Non-pigmented ciliary epithelial cell (primary cell): ENCODE measurements around the gene SERPINF2.
"Not testable (repeated sequence)": the region's sequence is repeated elsewhere in the genome, so short reads cannot be mapped to it uniquely, and the experiment has no call there.

Experiments
- DNase-seq: peaks from one replicate; pipeline ENCODE4 v3.0.0-alpha.2; 2010; ENCODE audit warnings: low read depth

Gene SERPINF2

GRCh38 chr17:1735418-1735817 is 7.3 kb upstream of the SERPINF2 start:
- no peak for DNase-seq

GRCh38 chr17:1735834-1736347 is 6.8 kb upstream of the SERPINF2 start:
- no peak for DNase-seq

- DNase-seq: no peak
Measured at GRCh38 chr17:1736348-1737281, 6.1 kb upstream of the SERPINF2 start.

GRCh38 chr17:1737531-1738291 is 5.0 kb upstream of the SERPINF2 start:
- no peak for DNase-seq

- not testable (repeated sequence) for DNase-seq
Measured at GRCh38 chr17:1741899-1742298, 772 bp upstream of the SERPINF2 start.

GRCh38 chr17:1743088-1743439 is 393 bp downstream of the SERPINF2 start:
- no peak for DNase-seq

- DNase-seq: no peak
Measured at GRCh38 chr17:1744551-1745512, 2.2 kb downstream of the SERPINF2 start.

GRCh38 chr17:1745513-1746020 is 2.9 kb downstream of the SERPINF2 start:
- no peak for DNase-seq

- no peak for DNase-seq
Measured at GRCh38 chr17:1746975-1747543, 4.4 kb downstream of the SERPINF2 start.

- no peak for DNase-seq
Measured at GRCh38 chr17:1750628-1751027, 8.0 kb downstream of the SERPINF2 start.

GRCh38 chr17:1752425-1753262 is 10.0 kb downstream of the SERPINF2 start:
- DNase-seq: no peak

GRCh38 chr17:1753767-1754429 is 11.2 kb downstream of the SERPINF2 start:
- DNase-seq: no peak

GRCh38 chr17:1754430-1755112 is 11.9 kb downstream of the SERPINF2 start:
- no peak for DNase-seq

- no peak for DNase-seq
Measured at GRCh38 chr17:1755252-1755826, 12.7 kb downstream of the SERPINF2 start.

GRCh38 chr17:1755827-1756262 is 13.2 kb downstream of the SERPINF2 start:
- no peak for DNase-seq

- DNase-seq: no peak
Measured at GRCh38 chr17:1758807-1759206, 16.1 kb downstream of the SERPINF2 start.

GRCh38 chr17:1759529-1759928 is 16.9 kb downstream of the SERPINF2 start:
- no peak for DNase-seq

- no peak for DNase-seq
Measured at GRCh38 chr17:1762233-1762900, 19.7 kb downstream of the SERPINF2 start.
